Measurements from ENCODE around the gene HYAL3. TPM values are rescaled to one million over a fixed set of nuclear protein-coding genes. Genes with fewer than 3 reads are reported as not detected.
A peak's percentile ranks its signal among the peaks of the same experiment; 100 is the strongest.
"Not testable (repeated sequence)": the region's sequence is repeated elsewhere in the genome, so short reads cannot be mapped to it uniquely, and the experiment has no call there.

Gene HYAL3
- total and polyA plus RNA-seq, 11 donors: 1.0 to 3.2 (median 1.6) TPM

GRCh38 chr3:50245251-50245745 lies 53.9 kb downstream of the HYAL3 start:
- H3K4me3 ChIP-seq: peak overlapping the region in 11 of 12 donors; percentile 6 to 58 (median 49)
- H3K9me3 ChIP-seq: no peaks in the 10 kb centered on the region
- intact Hi-C loops (cut with DNase I): no loop called here
- 48 to 60% (median 55%) methylated on average over 16 of the region's 16 CpGs for WGBS, 4 donors
- no peak for TF ChIP-seq POLR2A (IDR thresholded peaks at IDR 0.05)
- TF ChIP-seq, protein P1, sequence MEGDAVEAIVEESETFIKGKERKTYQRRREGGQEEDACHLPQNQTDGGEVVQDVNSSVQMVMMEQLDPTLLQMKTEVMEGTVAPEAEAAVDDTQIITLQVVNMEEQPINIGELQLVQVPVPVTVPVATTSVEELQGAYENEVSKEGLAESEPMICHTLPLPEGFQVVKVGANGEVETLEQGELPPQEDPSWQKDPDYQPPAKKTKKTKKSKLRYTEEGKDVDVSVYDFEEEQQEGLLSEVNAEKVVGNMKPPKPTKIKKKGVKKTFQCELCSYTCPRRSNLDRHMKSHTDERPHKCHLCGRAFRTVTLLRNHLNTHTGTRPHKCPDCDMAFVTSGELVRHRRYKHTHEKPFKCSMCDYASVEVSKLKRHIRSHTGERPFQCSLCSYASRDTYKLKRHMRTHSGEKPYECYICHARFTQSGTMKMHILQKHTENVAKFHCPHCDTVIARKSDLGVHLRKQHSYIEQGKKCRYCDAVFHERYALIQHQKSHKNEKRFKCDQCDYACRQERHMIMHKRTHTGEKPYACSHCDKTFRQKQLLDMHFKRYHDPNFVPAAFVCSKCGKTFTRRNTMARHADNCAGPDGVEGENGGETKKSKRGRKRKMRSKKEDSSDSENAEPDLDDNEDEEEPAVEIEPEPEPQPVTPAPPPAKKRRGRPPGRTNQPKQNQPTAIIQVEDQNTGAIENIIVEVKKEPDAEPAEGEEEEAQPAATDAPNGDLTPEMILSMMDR (IDR thresholded peaks at IDR 0.05): no peak
- no peak for ATAC-seq
- no peaks in the 10 kb centered on the region for H3K27me3 ChIP-seq
- no peak for DNase-seq
- H3K36me3 ChIP-seq: peaks cover 0 to 54% (median 4%) of the 10 kb centered on the region in 9 donors
- H3K27ac ChIP-seq: peak overlapping the region; percentile 85 to 99 (median 94)
- peaks cover 34 to 100% (median 96%) of the 10 kb centered on the region in 12 donors for H3K4me1 ChIP-seq

DNA sequence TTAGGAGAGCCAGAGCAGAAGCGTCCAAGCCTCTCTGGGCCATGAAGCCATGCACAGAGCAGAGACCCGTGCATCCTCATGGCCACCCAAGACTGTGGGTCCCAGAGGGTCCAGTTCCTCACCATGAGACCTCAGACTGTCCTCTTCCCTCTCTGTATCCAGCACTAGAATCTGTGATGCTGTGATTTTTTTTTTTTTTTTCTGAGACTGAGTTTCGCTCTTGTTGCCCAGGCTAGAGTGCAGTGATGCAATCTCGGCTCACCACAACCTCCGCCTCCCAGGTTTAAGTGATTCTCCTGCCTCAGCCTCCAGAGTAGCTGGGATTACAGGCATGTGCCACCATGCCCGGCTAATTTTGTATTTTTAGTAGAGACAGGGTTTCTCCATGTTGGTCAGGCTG lies 54.4 kb downstream of the HYAL3 start:
- intact Hi-C loops (cut with DNase I); DNase-seq; H3K27me3 ChIP-seq; ATAC-seq; H3K9me3 ChIP-seq: not testable (repeated sequence)
- H3K27ac ChIP-seq: peak overlapping the region; percentile 85 to 99 (median 94)
- H3K36me3 ChIP-seq: peaks cover 0 to 55% (median 4%) of the 10 kb centered on the region in 9 donors
- H3K4me1 ChIP-seq: peaks cover 34 to 100% (median 96%) of the 10 kb centered on the region in 12 donors
- 61 to 74% (median 69%) methylated on average over 6 of the region's 6 CpGs for WGBS, 4 donors
- peak overlapping the region in 3 of 12 donors; percentile 5 to 38 (median 32) for H3K4me3 ChIP-seq

- intact Hi-C loops (cut with DNase I): loop anchor here in 1 of 10 donors (2.0 kb wide), 1 partner anchor 13 kb away; no protein-coding TSS in a partner anchor
- Histone ChIP-seq H3K36me3 (peaks cover 0 to 59% (median 6%) of the 10 kb centered on the region in 9 donors), H3K4me3 (peak overlapping the region in 9 of 12 donors; percentile 1 to 39 (median 17)), H3K27ac (peak overlapping the region; percentile 85 to 99 (median 94)), H3K4me1 (peaks cover 36 to 100% (median 96%) of the 10 kb centered on the region in 12 donors), H3K9me3 (no peaks in the 10 kb centered on the region), H3K27me3 (no peaks in the 10 kb centered on the region)
- WGBS, 4 donors: 49 to 61% (median 59%) methylated on average over 4 of the region's 4 CpGs
- DNase-seq (peak in 1 of 5 donors; percentile 35), ATAC-seq (no peak)
- no peak for TF ChIP-seq POLR2A (IDR thresholded peaks at IDR 0.05)
- TF ChIP-seq, protein P1 (IDR thresholded peaks at IDR 0.05): no peak
Observed at GRCh38 chr3:50243543-50243895, 55.7 kb downstream of the HYAL3 start.

GRCh38 chr3:50242851-50243542 lies 56.2 kb downstream of the HYAL3 start:
- Histone ChIP-seq H3K9me3 (no peaks in the 10 kb centered on the region), H3K36me3 (peaks cover 0 to 55% (median 6%) of the 10 kb centered on the region in 9 donors), H3K27me3 (no peaks in the 10 kb centered on the region), H3K27ac (peak overlapping the region; percentile 85 to 99 (median 94)), H3K4me1 (peaks cover 36 to 100% (median 96%) of the 10 kb centered on the region in 12 donors), H3K4me3 (peak overlapping the region in 9 of 12 donors; percentile 1 to 39 (median 20))
- TF ChIP-seq, protein P1 (IDR thresholded peaks at IDR 0.05): no peak
- TF ChIP-seq POLR2A (IDR thresholded peaks at IDR 0.05): peak in 1 of 2 donors; percentile 7
- intact Hi-C loops (cut with DNase I): loop anchor here in 1 of 10 donors (2.0 kb wide), 1 partner anchor 14 kb away; no protein-coding TSS in a partner anchor
- ATAC-seq (peak; percentile 18 to 59 (median 36)), DNase-seq (peak; percentile 82 to 86 (median 85))
- 29 to 33% (median 31%) methylated on average over 13 to 14 of the region's 14 CpGs for WGBS, 4 donors

Other genes with a start within 250 kb of the HYAL3 start
- gene RBM5, start 210.5 kb downstream of the HYAL3 start, total RNA-seq: 10 to 100 TPM; 37.4 to 77.3 (median 55.8) TPM
- gene RBM5, start 210.5 kb downstream of the HYAL3 start, polyA plus RNA-seq: 10 to 100 TPM; 32.5 to 50.2 TPM
- gene SEMA3F, start 144.1 kb downstream of the HYAL3 start, total RNA-seq: 10 to 100 TPM in 6 of 9 donors, 1 to 10 TPM in 3; 6.1 to 94.1 (median 11.3) TPM
- gene SEMA3F, start 144.1 kb downstream of the HYAL3 start, polyA plus RNA-seq: 10 to 100 TPM in 1 of 2 donors, 1 to 10 TPM in 1; 9.3 to 23.9 TPM
- gene GNAT1, start 107.8 kb downstream of the HYAL3 start, total RNA-seq: under 1 TPM in 1 of 9 donors, not detected in 8; 0.40 TPM
- gene GNAT1, start 107.8 kb downstream of the HYAL3 start, polyA plus RNA-seq: not detected
- gene SLC38A3, start 94.1 kb downstream of the HYAL3 start, total RNA-seq: 10 to 100 TPM in 3 of 9 donors, 1 to 10 TPM in 6; 3.6 to 14.8 (median 8.4) TPM
- gene SLC38A3, start 94.1 kb downstream of the HYAL3 start, polyA plus RNA-seq: 1 to 10 TPM; 1.0 to 8.8 TPM
- gene GNAI2, start 63.2 kb downstream of the HYAL3 start, total RNA-seq: 100 to 1,000 TPM; 106 to 365 (median 140) TPM
- 100 to 1,000 TPM in 1 of 2 donors, 10 to 100 TPM in 1; 93.2 to 180 TPM for gene GNAI2, start 63.2 kb downstream of the HYAL3 start, polyA plus RNA-seq
- 10 to 100 TPM; 12.9 to 60.1 (median 17.8) TPM for gene SEMA3B, start 30.3 kb downstream of the HYAL3 start, total RNA-seq
- gene SEMA3B, start 30.3 kb downstream of the HYAL3 start, polyA plus RNA-seq: 10 to 100 TPM; 21.1 to 37.5 TPM
- 10 to 100 TPM in 8 of 9 donors, 1 to 10 TPM in 1; 8.8 to 68.3 (median 31.5) TPM for gene LSMEM2, start 20.3 kb downstream of the HYAL3 start, total RNA-seq
- 10 to 100 TPM in 1 of 2 donors, 1 to 10 TPM in 1; 1.3 to 29.7 TPM for gene LSMEM2, start 20.3 kb downstream of the HYAL3 start, polyA plus RNA-seq
- gene IFRD2, start 7.0 kb downstream of the HYAL3 start, total RNA-seq: 10 to 100 TPM; 47.5 to 94.9 (median 61.4) TPM
- 100 to 1,000 TPM in 1 of 2 donors, 10 to 100 TPM in 1; 80.5 to 106 TPM for gene IFRD2, start 7.0 kb downstream of the HYAL3 start, polyA plus RNA-seq
- gene NAA80, start within 50 bp of the HYAL3 start, total RNA-seq: 10 to 100 TPM in 4 of 9 donors, 1 to 10 TPM in 5; 8.0 to 13.9 (median 9.8) TPM
- gene NAA80, start within 50 bp of the HYAL3 start, polyA plus RNA-seq: 10 to 100 TPM in 1 of 2 donors, 1 to 10 TPM in 1; 5.0 to 10.4 TPM
- 10 to 100 TPM; 36.9 to 99.7 (median 57.8) TPM for gene HYAL1, start 4.2 kb upstream of the HYAL3 start, total RNA-seq
- gene HYAL1, start 4.2 kb upstream of the HYAL3 start, polyA plus RNA-seq: 10 to 100 TPM; 37.6 to 60.7 TPM
- gene HYAL2, start 23.3 kb upstream of the HYAL3 start, total RNA-seq: 100 to 1,000 TPM in 2 of 9 donors, 10 to 100 TPM in 7; 24.0 to 234 (median 48.5) TPM
- 100 to 1,000 TPM in 1 of 2 donors, 10 to 100 TPM in 1; 52.2 to 119 TPM for gene HYAL2, start 23.3 kb upstream of the HYAL3 start, polyA plus RNA-seq
- 10 to 100 TPM; 24.5 to 34.9 (median 29.0) TPM for gene TUSC2, start 28.8 kb upstream of the HYAL3 start, total RNA-seq
- 10 to 100 TPM; 27.6 to 68.1 TPM for gene TUSC2, start 28.8 kb upstream of the HYAL3 start, polyA plus RNA-seq
- 10 to 100 TPM in 7 of 9 donors, 1 to 10 TPM in 2; 7.9 to 25.5 (median 11.4) TPM for gene RASSF1, start 41.4 kb upstream of the HYAL3 start, total RNA-seq
- gene RASSF1, start 41.4 kb upstream of the HYAL3 start, polyA plus RNA-seq: 10 to 100 TPM; 14.2 to 58.6 TPM
- gene ZMYND10, start 46.3 kb upstream of the HYAL3 start, total RNA-seq: 1 to 10 TPM in 2 of 9 donors, under 1 TPM in 2, not detected in 5; 0.49 to 1.4 (median 1.0) TPM
- under 1 TPM; 0.15 to 0.29 TPM for gene ZMYND10, start 46.3 kb upstream of the HYAL3 start, polyA plus RNA-seq
- 10 to 100 TPM; 12.0 to 18.4 (median 15.3) TPM for gene NPRL2, start 51.4 kb upstream of the HYAL3 start, total RNA-seq
- 10 to 100 TPM; 14.4 to 19.0 TPM for gene NPRL2, start 51.4 kb upstream of the HYAL3 start, polyA plus RNA-seq
- gene CYB561D2, start 51.5 kb upstream of the HYAL3 start, total RNA-seq: 10 to 100 TPM in 2 of 9 donors, 1 to 10 TPM in 7; 4.9 to 16.5 (median 7.8) TPM
- gene CYB561D2, start 51.5 kb upstream of the HYAL3 start, polyA plus RNA-seq: 10 to 100 TPM in 1 of 2 donors, 1 to 10 TPM in 1; 6.7 to 18.6 TPM
- gene TMEM115, start 60.1 kb upstream of the HYAL3 start, total RNA-seq: 10 to 100 TPM; 20.5 to 56.4 (median 28.9) TPM
- 10 to 100 TPM; 21.6 to 57.3 TPM for gene TMEM115, start 60.1 kb upstream of the HYAL3 start, polyA plus RNA-seq
- gene CACNA2D2, start 204.2 kb upstream of the HYAL3 start, total RNA-seq: 1 to 10 TPM in 8 of 9 donors, under 1 TPM in 1; 0.95 to 3.6 (median 2.7) TPM
- gene CACNA2D2, start 204.2 kb upstream of the HYAL3 start, polyA plus RNA-seq: 1 to 10 TPM in 1 of 2 donors, under 1 TPM in 1; 0.49 to 1.5 TPM